ENCODE measurements around the gene KIF26B. TPM values are rescaled to one million over a fixed set of nuclear protein-coding genes. Genes with fewer than 3 reads are reported as not detected.
"Not testable (repeated sequence)": the region's sequence is repeated elsewhere in the genome, so short reads cannot be mapped to it uniquely, and the experiment has no call there.

The KIF26B gene
- polyA plus RNA-seq, 2 donors: 0.04 to 0.12 TPM

DNA sequence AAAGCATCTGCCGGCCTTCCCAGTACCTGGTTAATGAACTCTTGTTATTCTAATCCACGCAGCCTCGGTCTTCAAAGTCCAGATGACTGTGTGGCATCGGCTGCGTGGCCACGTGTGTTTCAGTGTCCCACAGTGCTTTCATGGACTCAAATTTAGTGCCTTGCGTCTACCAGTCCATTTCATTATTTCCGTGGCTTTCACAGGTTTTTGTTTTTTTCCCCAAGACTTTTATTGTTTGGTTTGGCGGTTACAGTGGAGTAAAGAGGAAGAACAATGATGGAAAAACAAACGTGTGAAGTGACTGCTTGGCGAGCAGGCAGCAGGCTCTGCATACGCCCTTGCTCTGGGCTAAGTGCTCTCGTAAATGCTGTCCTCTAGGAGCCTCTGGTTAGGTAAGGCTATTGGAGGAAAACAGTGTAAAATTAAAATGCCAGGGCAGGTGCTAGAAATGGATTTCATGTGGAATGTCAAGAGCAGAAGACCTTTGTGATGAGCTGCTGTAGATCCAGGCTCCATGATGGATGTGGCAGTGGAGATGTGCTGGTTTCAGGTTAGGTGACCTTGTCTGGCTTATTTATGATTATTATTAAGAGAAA is 536.3 kb downstream of the KIF26B start:
- no peaks in the 10 kb centered on the region for H3K9me3 ChIP-seq (ENCODE audit: control insufficient read depth in 2 of 2, insufficient read depth in 1 of 2, low read depth in 1 of 2, low read length in 1 of 2)
- no peak overlapping the region for H3K4me3 ChIP-seq (ENCODE audit: low read depth in 1 of 2, low read length in 2 of 2)
- H3K27ac ChIP-seq (ENCODE audit: low read depth in 2 of 2, low read length in 1 of 2): no peak overlapping the region
- no peaks in the 10 kb centered on the region for H3K36me3 ChIP-seq (ENCODE audit: control insufficient read depth in 2 of 2, insufficient read depth in 2 of 2, low read length in 1 of 2)
- WGBS, 2 donors: 69 to 72% methylated on average over 13 of the region's 13 CpGs
- H3K27me3 ChIP-seq (ENCODE audit: control insufficient read depth in 1 of 2, insufficient read depth in 2 of 2, low read length in 2 of 2): no peaks in the 10 kb centered on the region
- H3K4me1 ChIP-seq (ENCODE audit: control insufficient read depth in 2 of 2, insufficient read depth in 2 of 2, low read length in 1 of 2): peaks cover 0 to 5% of the 10 kb centered on the region in 2 donors

GRCh38 chr1:245691897-245692296 is 537.1 kb downstream of the KIF26B start:
- no peak overlapping the region for H3K27ac ChIP-seq (ENCODE audit: low read depth in 2 of 2, low read length in 1 of 2)
- no peak overlapping the region for H3K4me3 ChIP-seq (ENCODE audit: low read depth in 1 of 2, low read length in 2 of 2)
- no peaks in the 10 kb centered on the region for H3K9me3 ChIP-seq (ENCODE audit: control insufficient read depth in 2 of 2, insufficient read depth in 1 of 2, low read depth in 1 of 2, low read length in 1 of 2)
- H3K36me3 ChIP-seq (ENCODE audit: control insufficient read depth in 2 of 2, insufficient read depth in 2 of 2, low read length in 1 of 2): no peaks in the 10 kb centered on the region
- H3K4me1 ChIP-seq (ENCODE audit: control insufficient read depth in 2 of 2, insufficient read depth in 2 of 2, low read length in 1 of 2): peaks cover 0 to 5% of the 10 kb centered on the region in 2 donors
- 89 to 90% methylated on average over 3 of the region's 3 CpGs for WGBS, 2 donors
- no peaks in the 10 kb centered on the region for H3K27me3 ChIP-seq (ENCODE audit: control insufficient read depth in 1 of 2, insufficient read depth in 2 of 2, low read length in 2 of 2)

DNA sequence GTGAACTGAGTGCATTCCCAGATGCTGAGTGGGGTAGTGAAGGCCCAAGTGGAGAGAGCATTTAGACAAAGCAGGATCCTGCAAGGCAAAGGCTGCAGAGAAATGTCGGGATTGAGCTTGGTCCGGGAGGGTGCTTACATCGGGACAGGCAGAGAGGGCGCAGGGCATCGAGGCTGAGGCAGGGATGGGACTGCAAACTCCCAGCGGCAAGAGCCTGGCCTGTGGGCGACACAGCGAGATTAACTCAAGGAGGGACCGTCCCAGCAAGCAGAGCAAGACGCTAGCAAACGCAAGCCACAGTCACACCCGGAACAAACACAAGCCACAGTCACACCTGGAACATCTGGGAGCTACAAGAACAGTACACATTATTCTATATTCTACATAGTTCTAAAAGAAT is 537.5 kb downstream of the KIF26B start:
- 92 to 94% methylated on average over 12 of the region's 12 CpGs for WGBS, 2 donors
- Histone ChIP-seq H3K4me1 (ENCODE audit: control insufficient read depth in 2 of 2, insufficient read depth in 2 of 2, low read length in 1 of 2) (peaks cover 0 to 5% of the 10 kb centered on the region in 2 donors), H3K4me3 (ENCODE audit: low read depth in 1 of 2, low read length in 2 of 2) (no peak overlapping the region), H3K9me3 (ENCODE audit: control insufficient read depth in 2 of 2, insufficient read depth in 1 of 2, low read depth in 1 of 2, low read length in 1 of 2) (no peaks in the 10 kb centered on the region), H3K27ac (ENCODE audit: low read depth in 2 of 2, low read length in 1 of 2) (no peak overlapping the region), H3K27me3 (ENCODE audit: control insufficient read depth in 1 of 2, insufficient read depth in 2 of 2, low read length in 2 of 2) (no peaks in the 10 kb centered on the region), H3K36me3 (ENCODE audit: control insufficient read depth in 2 of 2, insufficient read depth in 2 of 2, low read length in 1 of 2) (no peaks in the 10 kb centered on the region)

- no peaks in the 10 kb centered on the region for H3K27me3 ChIP-seq (ENCODE audit: control insufficient read depth in 1 of 2, insufficient read depth in 2 of 2, low read length in 2 of 2)
- peaks cover 0 to 5% of the 10 kb centered on the region in 2 donors for H3K4me1 ChIP-seq (ENCODE audit: control insufficient read depth in 2 of 2, insufficient read depth in 2 of 2, low read length in 1 of 2)
- no peaks in the 10 kb centered on the region for H3K36me3 ChIP-seq (ENCODE audit: control insufficient read depth in 2 of 2, insufficient read depth in 2 of 2, low read length in 1 of 2)
- H3K27ac ChIP-seq (ENCODE audit: low read depth in 2 of 2, low read length in 1 of 2): no peak overlapping the region
- 67 to 69% methylated on average over 8 of the region's 8 CpGs for WGBS, 2 donors
- no peaks in the 10 kb centered on the region for H3K9me3 ChIP-seq (ENCODE audit: control insufficient read depth in 2 of 2, insufficient read depth in 1 of 2, low read depth in 1 of 2, low read length in 1 of 2)
- H3K4me3 ChIP-seq (ENCODE audit: low read depth in 1 of 2, low read length in 2 of 2): no peak overlapping the region
These were observed 538.5 kb downstream of the KIF26B start for GRCh38 chr1:245693116-245693793.

GRCh38 chr1:245693941-245694752 is 539.4 kb downstream of the KIF26B start:
- Histone ChIP-seq H3K36me3 (ENCODE audit: control insufficient read depth in 2 of 2, insufficient read depth in 2 of 2, low read length in 1 of 2) (no peaks in the 10 kb centered on the region), H3K9me3 (ENCODE audit: control insufficient read depth in 2 of 2, insufficient read depth in 1 of 2, low read depth in 1 of 2, low read length in 1 of 2) (peaks cover 0 to 3% of the 10 kb centered on the region in 2 donors), H3K27ac (ENCODE audit: low read depth in 2 of 2, low read length in 1 of 2) (no peak overlapping the region), H3K27me3 (ENCODE audit: control insufficient read depth in 1 of 2, insufficient read depth in 2 of 2, low read length in 2 of 2) (no peaks in the 10 kb centered on the region), H3K4me1 (ENCODE audit: control insufficient read depth in 2 of 2, insufficient read depth in 2 of 2, low read length in 1 of 2) (peaks cover 0 to 2% of the 10 kb centered on the region in 2 donors), H3K4me3 (ENCODE audit: low read depth in 1 of 2, low read length in 2 of 2) (no peak overlapping the region)
- WGBS, 2 donors: 80 to 81% methylated on average over 19 of the region's 19 CpGs

- Histone ChIP-seq H3K4me3 (ENCODE audit: low read depth in 1 of 2, low read length in 2 of 2) (no peak overlapping the region), H3K36me3 (ENCODE audit: control insufficient read depth in 2 of 2, insufficient read depth in 2 of 2, low read length in 1 of 2) (no peaks in the 10 kb centered on the region), H3K27me3 (ENCODE audit: control insufficient read depth in 1 of 2, insufficient read depth in 2 of 2, low read length in 2 of 2) (no peaks in the 10 kb centered on the region), H3K4me1 (ENCODE audit: control insufficient read depth in 2 of 2, insufficient read depth in 2 of 2, low read length in 1 of 2) (peaks cover 0 to 2% of the 10 kb centered on the region in 2 donors), H3K27ac (ENCODE audit: low read depth in 2 of 2, low read length in 1 of 2) (no peak overlapping the region), H3K9me3 (ENCODE audit: control insufficient read depth in 2 of 2, insufficient read depth in 1 of 2, low read depth in 1 of 2, low read length in 1 of 2) (peaks cover 0 to 3% of the 10 kb centered on the region in 2 donors)
- WGBS, 2 donors: 45 to 67% methylated on average over 11 of the region's 11 CpGs
These were observed 540.0 kb downstream of the KIF26B start for GRCh38 chr1:245694753-245695195.

DNA sequence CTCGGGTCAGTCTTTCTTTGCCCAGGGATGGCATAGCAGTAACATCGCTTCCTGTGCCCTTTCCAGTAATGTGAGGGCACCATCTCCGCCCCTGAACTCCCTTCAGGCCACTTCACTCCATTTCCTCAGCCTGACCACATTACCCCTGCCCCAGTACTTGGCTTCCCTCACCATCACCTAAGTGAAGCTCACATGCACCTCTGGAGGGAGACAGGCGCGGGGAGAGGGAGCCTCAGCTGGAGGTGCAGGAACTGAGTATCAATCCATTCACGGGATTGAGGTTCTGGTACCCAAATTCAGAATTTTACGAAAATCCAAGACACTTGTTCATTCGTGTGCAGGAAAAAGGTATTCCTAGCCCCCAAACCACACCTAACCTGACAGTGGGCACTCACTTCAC is 540.4 kb downstream of the KIF26B start:
- Histone ChIP-seq H3K4me1 (ENCODE audit: control insufficient read depth in 2 of 2, insufficient read depth in 2 of 2, low read length in 1 of 2) (peaks cover 0 to 2% of the 10 kb centered on the region in 2 donors), H3K4me3 (ENCODE audit: low read depth in 1 of 2, low read length in 2 of 2) (no peak overlapping the region), H3K27me3 (ENCODE audit: control insufficient read depth in 1 of 2, insufficient read depth in 2 of 2, low read length in 2 of 2) (no peaks in the 10 kb centered on the region), H3K9me3 (ENCODE audit: control insufficient read depth in 2 of 2, insufficient read depth in 1 of 2, low read depth in 1 of 2, low read length in 1 of 2) (peaks cover 0 to 3% of the 10 kb centered on the region in 2 donors), H3K27ac (ENCODE audit: low read depth in 2 of 2, low read length in 1 of 2) (no peak overlapping the region), H3K36me3 (ENCODE audit: control insufficient read depth in 2 of 2, insufficient read depth in 2 of 2, low read length in 1 of 2) (no peaks in the 10 kb centered on the region)
- 77% methylated on average over 8 of the region's 8 CpGs for WGBS, 2 donors

DNA sequence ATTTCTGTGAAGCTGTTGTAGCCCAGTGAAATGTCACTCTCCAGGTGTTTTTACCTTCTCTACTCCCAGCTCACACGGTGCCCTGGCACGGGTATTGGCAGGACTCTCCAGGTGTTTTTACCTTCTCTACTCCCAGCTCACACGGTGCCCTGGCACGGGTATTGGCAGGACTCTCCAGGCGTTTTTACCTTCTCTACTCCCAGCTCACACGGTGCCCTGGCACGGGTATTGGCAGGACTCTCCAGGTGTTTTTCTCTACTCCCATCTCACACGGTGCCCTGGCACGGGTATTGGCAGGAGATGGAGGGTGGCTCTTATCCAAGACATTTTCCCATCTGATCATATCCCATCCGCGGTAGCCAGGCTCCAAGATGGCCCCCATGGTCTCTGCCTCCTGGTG is 540.9 kb downstream of the KIF26B start:
- not testable (repeated sequence) for H3K27ac ChIP-seq (ENCODE audit: low read depth in 2 of 2, low read length in 1 of 2); H3K36me3 ChIP-seq (ENCODE audit: control insufficient read depth in 2 of 2, insufficient read depth in 2 of 2, low read length in 1 of 2); H3K4me3 ChIP-seq (ENCODE audit: low read depth in 1 of 2, low read length in 2 of 2); H3K27me3 ChIP-seq (ENCODE audit: control insufficient read depth in 1 of 2, insufficient read depth in 2 of 2, low read length in 2 of 2); H3K9me3 ChIP-seq (ENCODE audit: control insufficient read depth in 2 of 2, insufficient read depth in 1 of 2, low read depth in 1 of 2, low read length in 1 of 2); H3K4me1 ChIP-seq (ENCODE audit: control insufficient read depth in 2 of 2, insufficient read depth in 2 of 2, low read length in 1 of 2)
- WGBS, 2 donors: 66 to 73% methylated on average over 8 of the region's 11 CpGs

DNA sequence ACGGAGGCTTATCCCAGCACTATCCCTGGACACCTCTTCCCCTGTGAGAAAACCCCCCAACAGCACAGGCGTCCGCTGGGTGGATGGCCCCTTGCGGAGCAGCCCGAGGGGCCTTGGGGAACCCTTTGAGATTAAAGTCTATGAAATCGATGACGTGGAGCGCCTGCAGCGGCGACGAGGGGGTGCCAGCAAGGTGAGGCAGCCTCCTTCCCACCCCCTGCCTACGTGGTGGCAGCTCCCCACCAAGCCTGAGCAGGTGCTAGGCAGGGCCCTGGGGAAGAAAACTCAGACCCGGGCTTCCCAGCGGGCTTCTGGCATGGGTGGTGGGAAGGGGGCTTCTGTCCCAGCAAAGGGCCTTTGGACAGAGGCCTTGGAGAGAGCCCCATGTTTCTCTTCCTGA is 543.3 kb downstream of the KIF26B start:
- peaks cover 0 to 2% of the 10 kb centered on the region in 2 donors for H3K4me1 ChIP-seq (ENCODE audit: control insufficient read depth in 2 of 2, insufficient read depth in 2 of 2, low read length in 1 of 2)
- WGBS, 2 donors: 88 to 96% methylated on average over 14 of the region's 14 CpGs
- no peak overlapping the region for H3K4me3 ChIP-seq (ENCODE audit: low read depth in 1 of 2, low read length in 2 of 2)
- peaks cover 0 to under 1% of the 10 kb centered on the region in 2 donors for H3K36me3 ChIP-seq (ENCODE audit: control insufficient read depth in 2 of 2, insufficient read depth in 2 of 2, low read length in 1 of 2)
- peaks cover 0 to 3% of the 10 kb centered on the region in 2 donors for H3K9me3 ChIP-seq (ENCODE audit: control insufficient read depth in 2 of 2, insufficient read depth in 1 of 2, low read depth in 1 of 2, low read length in 1 of 2)
- H3K27me3 ChIP-seq (ENCODE audit: control insufficient read depth in 1 of 2, insufficient read depth in 2 of 2, low read length in 2 of 2): no peaks in the 10 kb centered on the region
- no peak overlapping the region for H3K27ac ChIP-seq (ENCODE audit: low read depth in 2 of 2, low read length in 1 of 2)
